ENCODE data around the gene RAN.
"Not testable (repeated sequence)": the region's sequence is repeated elsewhere in the genome, so short reads cannot be mapped to it uniquely, and the experiment has no call there.

The RAN gene

GRCh38 chr12:130849561-130850417 lies 22.1 kb upstream of the RAN start:
- no peak for DNase-seq (ENCODE audit: low read depth in 2 of 3, low spot score in 1 of 3)

- no peak for DNase-seq (ENCODE audit: low read depth in 2 of 3, low spot score in 1 of 3)
Measured at GRCh38 chr12:130850418-130851021, 21.3 kb upstream of the RAN start.

- DNase-seq (ENCODE audit: low read depth in 2 of 3, low spot score in 1 of 3), result no peak
Measured at GRCh38 chr12:130856088-130856487, 15.8 kb upstream of the RAN start.

GRCh38 chr12:130858084-130858483 lies 13.8 kb upstream of the RAN start:
- no peak for DNase-seq (ENCODE audit: low read depth in 2 of 3, low spot score in 1 of 3)

- DNase-seq (ENCODE audit: low read depth in 2 of 3, low spot score in 1 of 3), result no peak
Measured at GRCh38 chr12:130859161-130859560, 12.7 kb upstream of the RAN start.

- no peak for DNase-seq (ENCODE audit: low read depth in 2 of 3, low spot score in 1 of 3)
Measured at GRCh38 chr12:130860311-130860710, 11.6 kb upstream of the RAN start.

- DNase-seq (ENCODE audit: low read depth in 2 of 3, low spot score in 1 of 3), result no peak
Measured at GRCh38 chr12:130862161-130862560, 9.7 kb upstream of the RAN start.

- not testable (repeated sequence) for DNase-seq (ENCODE audit: low read depth in 2 of 3, low spot score in 1 of 3)
Measured at GRCh38 chr12:130862771-130863170, 9.1 kb upstream of the RAN start.

GRCh38 chr12:130863298-130863697 lies 8.6 kb upstream of the RAN start:
- no peak for DNase-seq (ENCODE audit: low read depth in 2 of 3, low spot score in 1 of 3)

GRCh38 chr12:130868412-130868811 lies 3.5 kb upstream of the RAN start:
- no peak for DNase-seq (ENCODE audit: low read depth in 2 of 3, low spot score in 1 of 3)

- DNase-seq (ENCODE audit: low read depth in 2 of 3, low spot score in 1 of 3), result peak; percentile 52 to 64 (median 62)
Measured at GRCh38 chr12:130870442-130871285, 1.2 kb upstream of the RAN start.

- DNase-seq (ENCODE audit: low read depth in 2 of 3, low spot score in 1 of 3), result peak in 1 of 3 donors; percentile 23
Measured at GRCh38 chr12:130872179-130873096, 572 bp downstream of the RAN start.

- DNase-seq (ENCODE audit: low read depth in 2 of 3, low spot score in 1 of 3), result no peak
Measured at GRCh38 chr12:130873106-130873795, 1.4 kb downstream of the RAN start.

GRCh38 chr12:130873825-130874224 lies 2.0 kb downstream of the RAN start:
- DNase-seq (ENCODE audit: low read depth in 2 of 3, low spot score in 1 of 3), result no peak

GRCh38 chr12:130874696-130875095 lies 2.8 kb downstream of the RAN start:
- no peak for DNase-seq (ENCODE audit: low read depth in 2 of 3, low spot score in 1 of 3)

GRCh38 chr12:130875193-130875592 lies 3.3 kb downstream of the RAN start:
- DNase-seq (ENCODE audit: low read depth in 2 of 3, low spot score in 1 of 3), result no peak

GRCh38 chr12:130875708-130876107 lies 3.8 kb downstream of the RAN start:
- DNase-seq (ENCODE audit: low read depth in 2 of 3, low spot score in 1 of 3), result not testable (repeated sequence)

GRCh38 chr12:130876297-130876696 lies 4.4 kb downstream of the RAN start:
- no peak for DNase-seq (ENCODE audit: low read depth in 2 of 3, low spot score in 1 of 3)

- DNase-seq (ENCODE audit: low read depth in 2 of 3, low spot score in 1 of 3), result no peak
Measured at GRCh38 chr12:130876758-130877157, 4.9 kb downstream of the RAN start.

GRCh38 chr12:130877333-130877732 lies 5.5 kb downstream of the RAN start:
- DNase-seq (ENCODE audit: low read depth in 2 of 3, low spot score in 1 of 3), result no peak
